NCI-H2196 (cell line): Measurements from ENCODE around the gene ARL6.
"Not testable (repeated sequence)": the region's sequence is repeated elsewhere in the genome, so short reads cannot be mapped to it uniquely, and the experiment has no call there.

Experiments
- DNase-seq: peaks from one replicate; lab custom pipeline; 2025; ENCODE audit not compliant: unreplicated experiment; lab: John Stamatoyannopoulos, UW

ARL6 gene

GRCh38 chr3:97821287-97821773, 56.8 kb downstream of the ARL6 start:
- no peak for DNase-seq

GRCh38 chr3:97821774-97822358, 57.3 kb downstream of the ARL6 start, which contains the start of gene CRYBG3:
CRYBG3 (plus strand) TSS chr3:97822011; CDS start chr3:97822207, 196 bp downstream.
- DNase-seq: peak; percentile 60

- DNase-seq: no peak
These were observed 57.8 kb downstream of the ARL6 start for GRCh38 chr3:97822359-97822775.

- no peak for DNase-seq
These were observed 58.8 kb downstream of the ARL6 start for GRCh38 chr3:97823046-97824004.

- DNase-seq: no peak
These were observed 60.5 kb downstream of the ARL6 start for GRCh38 chr3:97825101-97825500.

- DNase-seq: no peak
These were observed 63.3 kb downstream of the ARL6 start for GRCh38 chr3:97827741-97828471.

- no peak for DNase-seq
These were observed 64.6 kb downstream of the ARL6 start for GRCh38 chr3:97829198-97829597.

- DNase-seq: no peak
These were observed 66.1 kb downstream of the ARL6 start for GRCh38 chr3:97830638-97831037.

GRCh38 chr3:97831140-97831539, 66.6 kb downstream of the ARL6 start:
- no peak for DNase-seq

- DNase-seq: not testable (repeated sequence)
These were observed 68.6 kb downstream of the ARL6 start for GRCh38 chr3:97833184-97833583.

GRCh38 chr3:97835761-97836160, 71.2 kb downstream of the ARL6 start:
- DNase-seq: no peak

GRCh38 chr3:97838393-97838792, 73.8 kb downstream of the ARL6 start:
- DNase-seq: no peak

GRCh38 chr3:97839944-97840343, 75.4 kb downstream of the ARL6 start:
- DNase-seq: no peak

GRCh38 chr3:97841304-97841703, 76.7 kb downstream of the ARL6 start:
- DNase-seq: no peak

GRCh38 chr3:97841956-97842355, 77.4 kb downstream of the ARL6 start:
- no peak for DNase-seq

- no peak for DNase-seq
These were observed 84.2 kb downstream of the ARL6 start for GRCh38 chr3:97848779-97849178.
